Liver (tissue), 9 donors: ENCODE measurements around the gene RARA. TPM values are rescaled to one million over a fixed set of nuclear protein-coding genes. Genes with fewer than 3 reads are reported as not detected.
A peak's percentile ranks its signal among the peaks of the same experiment; 100 is the strongest.

ENCODE experiments used
- DNase-seq: peaks from one replicate; pipeline ENCODE4 v3.0.0-alpha.2; 2017; ENCODE audit warnings: low spot score
- H3K27ac ChIP-seq, 2 donors: one replicate each; pipeline ENCODE4 v1.7.0; 2013; ENCODE audit warnings: inconsistent platforms in 2 of 2, low read length in 2 of 2, control low read depth in 1 of 2, low read depth in 1 of 2, mild to moderate bottlenecking in 1 of 2
- H3K27me3 ChIP-seq, 4 donors: one replicate each; pipeline versions ENCODE4 v1.6.1 to v1.7.0; 2013; ENCODE audit warnings: low read length in 3 of 4, inconsistent platforms in 1 of 4, mild to moderate bottlenecking in 1 of 4, moderate library complexity in 1 of 4; ENCODE audit not compliant: control insufficient read depth in 4 of 4, insufficient read depth in 4 of 4
- H3K36me3 ChIP-seq, 4 donors: one replicate each; pipeline versions ENCODE4 v1.6.1 to v1.7.0; 2013; ENCODE audit warnings: low read length in 3 of 4, mild to moderate bottlenecking in 3 of 4, low read depth in 1 of 4, moderate library complexity in 1 of 4; ENCODE audit not compliant: control insufficient read depth in 4 of 4, insufficient read depth in 3 of 4
- H3K4me1 ChIP-seq, 4 donors: one replicate each; pipeline versions ENCODE4 v1.6.1 to v1.7.0; 2013; ENCODE audit warnings: low read length in 3 of 4, mild to moderate bottlenecking in 3 of 4, moderate library complexity in 1 of 4; ENCODE audit not compliant: control insufficient read depth in 4 of 4, insufficient read depth in 4 of 4
- H3K4me3 ChIP-seq, 3 donors: one replicate each; pipeline versions ENCODE4 v1.6.1 to v1.7.0; 2013; ENCODE audit warnings: low read length in 3 of 3, control low read depth in 1 of 3, low read depth in 1 of 3, mild to moderate bottlenecking in 1 of 3
- H3K9ac ChIP-seq, 2 donors: one replicate each; pipeline ENCODE4 v1.7.0; 2013; ENCODE audit warnings: low read length in 2 of 2, mild to moderate bottlenecking in 2 of 2, moderate library complexity in 2 of 2, control low read depth in 1 of 2, low read depth in 1 of 2
- H3K9me3 ChIP-seq, 4 donors: one replicate each; pipeline versions ENCODE4 v1.6.1 to v1.7.0; 2013; ENCODE audit warnings: low read length in 3 of 4; ENCODE audit not compliant: control insufficient read depth in 4 of 4
- ATF3 ChIP-seq: IDR thresholded peaks from 2 replicates; pipeline ENCODE4 v1.6.1; 2016; ENCODE audit warnings: antibody characterized with exemption
- CTCF ChIP-seq: fragments of 150-350 bp; IDR thresholded peaks from 2 replicates; pipeline ENCODE4 v1.5.1; 2017; ENCODE audit warnings: improper control_type of control experiment, low read depth, low read length; ENCODE audit not compliant: missing input control
- GABPA ChIP-seq, 2 donors: IDR thresholded peaks in 1 of 2; conservative IDR thresholded peaks in 1 of 2; 2 replicates each; pipeline ENCODE4 v1.6.1; 2016; ENCODE audit warnings: antibody characterized with exemption in 2 of 2, mild to moderate bottlenecking in 1 of 2, moderate library complexity in 1 of 2
- HNF4G ChIP-seq: IDR thresholded peaks from 2 replicates; pipeline ENCODE4 v1.6.1; 2016; ENCODE audit warnings: antibody characterized with exemption
- JUND ChIP-seq, 2 donors: IDR thresholded peaks; 2 replicates each; pipeline ENCODE4 v1.6.1; 2016; ENCODE audit warnings: antibody characterized with exemption in 2 of 2
- MAX ChIP-seq: IDR thresholded peaks from 2 replicates; pipeline ENCODE4 v1.6.1; 2016; ENCODE audit warnings: antibody characterized with exemption
- REST ChIP-seq: IDR thresholded peaks from 2 replicates; pipeline ENCODE4 v1.6.1; 2016; ENCODE audit warnings: antibody characterized with exemption, mild to moderate bottlenecking
- RXRA ChIP-seq, 2 donors: IDR thresholded peaks; 2 replicates each; pipeline ENCODE4 v1.6.1; 2017 to 2018; ENCODE audit warnings: antibody characterized with exemption in 2 of 2, mild to moderate bottlenecking in 1 of 2
- YY1 ChIP-seq: IDR thresholded peaks from 2 replicates; pipeline ENCODE4 v1.6.1; 2016; ENCODE audit warnings: antibody characterized with exemption, mild to moderate bottlenecking
- ZBTB33 ChIP-seq: IDR thresholded peaks from 2 replicates; pipeline ENCODE4 v1.6.1; 2016; ENCODE audit warnings: antibody characterized with exemption
- WGBS: extraction: QIAGEN DNeasy Blood & Tissue Kit; methylation state at CpG from one replicate; pipeline ENCODE4 v1.1.7; 2013; 5-methylcytosine and 5-hydroxymethylcytosine counted together
- polyA plus RNA-seq, 2 donors: library from polyadenylated mRNA; stranded (reverse) in 1 of 2; unstranded in 1 of 2; fragments of 200-250 nt in 1 of 2; fragments of >200 nt in 1 of 2; fragmentation: Nextera tagmentation in 1 of 2; extraction: Ambion mirVana in 1 of 2; gene quantifications; one replicate each; pipeline versions ENCODE4 v1.2.1 to v1.2.3, GENCODE V29; 2013 to 2015
- total RNA-seq, 2 donors: library from RNA; depleted of rRNA; stranded (reverse); fragments of >200 nt; gene quantifications; one replicate each; pipeline ENCODE4 v1.2.3, GENCODE V29; 2014
- donor health status: healthy.
- donor health status: healthy.
- donor health status: healthy.
- donor health status: healthy.
- donor health status: healthy.

The RARA gene
- total and polyA plus RNA-seq, 4 donors = 6.6 to 26.2 (median 10.8) TPM

- Histone ChIP-seq H3K4me3 (no peak overlapping the region), H3K4me1 (peaks cover 34 to 98% (median 87%) of the 10 kb centered on the region in 4 donors), H3K9me3 (no peaks in the 10 kb centered on the region), H3K27ac (peak overlapping the region; percentile 64 to 81), H3K9ac (peak overlapping the region in 1 of 2 donors; percentile 36), H3K36me3 (no peaks in the 10 kb centered on the region), H3K27me3 (no peaks in the 10 kb centered on the region)
- 58% methylated on average over 10 of the region's 10 CpGs for WGBS
- TF ChIP-seq CTCF = no peak
- TF ChIP-seq ZBTB33 = no peak
- no peak for TF ChIP-seq REST
- TF ChIP-seq RXRA (IDR thresholded peaks at IDR 0.05) = no peak
- TF ChIP-seq JUND (IDR thresholded peaks at IDR 0.05) = no peak
- TF ChIP-seq ATF3 = no peak
- TF ChIP-seq MAX = no peak
- TF ChIP-seq GABPA (IDR thresholded peaks at IDR 0.05 in 1 of 2, conservative IDR thresholded peaks at IDR 0.05 in 1 of 2) = no peak
- TF ChIP-seq YY1 = no peak
- no peak for TF ChIP-seq HNF4G
- DNase-seq = no peak
These were observed 14.7 kb downstream of the RARA start for GRCh38 chr17:40323391-40324381.
